HG03159 (cell line): ENCODE measurements around the gene OFD1.

ENCODE experiments used
- ATAC-seq: cut with Tn5 transposase; IDR thresholded peaks from one replicate; pipeline ENCODE4 v1.9.1; 2021; ENCODE audit warnings: mild to moderate bottlenecking, moderate library complexity; ENCODE audit not compliant: unreplicated experiment

OFD1 gene

DNA sequence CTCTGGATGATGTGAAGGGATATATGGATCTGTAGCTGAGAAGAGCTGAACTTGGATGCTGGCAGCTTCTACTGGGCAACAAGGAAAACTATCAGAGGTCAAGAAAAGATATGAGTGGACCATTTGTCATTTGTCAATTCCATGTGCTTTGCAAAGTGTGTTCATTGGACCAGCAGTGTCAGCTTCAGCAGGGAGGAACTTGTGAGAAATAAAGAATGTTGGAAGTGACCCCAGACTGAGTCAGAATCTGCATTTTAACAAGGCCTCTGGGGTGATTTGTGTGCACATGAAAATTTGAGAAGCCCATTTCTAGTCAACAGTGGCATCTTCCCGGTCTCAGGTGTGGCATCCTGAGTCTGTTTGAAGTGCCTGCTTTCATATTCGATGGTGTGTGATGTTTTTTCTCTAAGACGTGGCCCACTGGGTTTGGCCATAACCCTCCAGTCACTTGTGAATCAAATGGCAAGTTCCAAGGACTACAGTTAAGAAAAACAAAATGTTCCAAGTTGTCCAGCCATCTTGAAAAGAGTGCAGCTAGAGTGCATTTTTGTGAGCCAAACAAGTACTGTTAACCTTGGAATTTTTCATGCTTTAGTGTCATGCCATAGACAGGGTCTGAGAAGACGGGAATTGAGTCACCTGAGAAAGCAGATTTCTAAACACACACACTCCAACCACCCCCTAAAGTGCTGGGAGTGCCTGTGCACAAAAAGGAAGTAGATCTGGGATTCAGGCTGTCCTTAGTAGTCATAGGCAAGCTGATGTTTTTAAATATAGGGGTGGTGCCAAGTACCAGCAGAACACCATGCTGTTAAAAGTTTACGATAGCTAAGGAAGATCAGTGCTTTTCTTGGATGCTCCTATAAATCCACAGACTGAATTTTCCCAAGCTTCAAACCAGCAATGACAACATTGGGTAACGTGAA is 55.9 kb downstream of the OFD1 start:
- no peak for ATAC-seq

DNA sequence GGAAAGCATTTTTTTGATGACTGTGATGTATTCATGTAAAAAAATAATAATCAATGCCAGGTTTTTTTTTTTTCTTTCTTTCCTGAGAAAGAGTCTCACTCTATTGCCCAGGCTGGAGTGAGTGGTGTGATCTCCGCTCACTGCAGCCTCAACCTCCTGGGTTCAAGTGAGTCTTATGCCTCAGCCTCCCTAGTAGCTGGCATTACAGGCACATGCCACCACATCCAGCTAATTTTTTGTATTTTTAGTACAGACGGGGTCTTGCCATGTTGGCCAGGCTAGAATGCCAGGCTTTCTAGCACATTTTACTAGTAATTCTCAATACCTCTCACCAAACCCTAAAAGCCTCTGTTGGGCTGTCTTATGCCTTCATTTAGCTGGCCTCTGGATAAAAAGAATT is 56.6 kb downstream of the OFD1 start:
- ATAC-seq, result no peak

GRCh38 chrX:13791559-13791958 is 57.0 kb downstream of the OFD1 start:
- ATAC-seq, result no peak

- no peak for ATAC-seq
These were observed 59.3 kb downstream of the OFD1 start for GRCh38 chrX:13793897-13794296.

DNA sequence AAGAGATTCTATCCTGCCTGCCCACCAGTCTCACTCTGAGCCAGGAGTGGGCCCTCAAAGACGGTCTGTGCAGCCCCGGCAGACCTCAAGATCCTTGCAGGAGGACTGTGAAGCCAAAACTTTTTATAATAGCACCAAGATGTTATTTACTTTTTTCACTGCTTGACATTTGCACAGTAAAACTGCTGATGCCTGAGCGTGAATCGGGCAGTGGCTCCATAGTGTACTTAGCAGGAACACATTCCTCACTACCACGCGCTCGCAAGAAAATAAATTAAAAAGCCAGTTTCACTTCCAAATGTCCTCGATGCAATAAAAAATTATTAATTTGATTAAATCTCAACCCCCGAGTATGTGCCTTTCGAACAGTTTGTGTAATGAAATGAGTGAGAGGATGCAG is 59.9 kb downstream of the OFD1 start:
- no peak for ATAC-seq

GRCh38 chrX:13797512-13797911 is 63.0 kb downstream of the OFD1 start:
- no peak for ATAC-seq

- no peak for ATAC-seq
These were observed 63.6 kb downstream of the OFD1 start for GRCh38 chrX:13798184-13798583.

DNA sequence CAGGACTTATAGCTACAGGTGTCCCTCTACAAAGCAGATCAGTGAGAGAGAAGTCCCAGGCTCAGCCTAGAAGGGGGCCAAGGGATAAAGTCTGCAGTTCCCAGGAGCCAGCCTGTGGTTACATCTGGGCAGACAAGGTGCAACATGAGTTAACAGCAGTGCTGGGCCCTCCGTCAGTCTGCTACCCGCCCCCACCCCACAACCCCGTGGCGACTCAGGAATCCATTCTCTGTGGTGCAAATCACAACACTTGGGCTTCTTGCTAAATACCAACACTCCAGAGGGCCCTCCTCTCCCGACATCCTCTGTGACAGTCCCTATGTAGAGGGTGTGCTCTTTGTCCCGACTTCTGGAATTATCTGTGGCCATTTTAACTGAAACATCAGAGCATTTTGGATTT is 68.6 kb downstream of the OFD1 start:
- no peak for ATAC-seq

DNA sequence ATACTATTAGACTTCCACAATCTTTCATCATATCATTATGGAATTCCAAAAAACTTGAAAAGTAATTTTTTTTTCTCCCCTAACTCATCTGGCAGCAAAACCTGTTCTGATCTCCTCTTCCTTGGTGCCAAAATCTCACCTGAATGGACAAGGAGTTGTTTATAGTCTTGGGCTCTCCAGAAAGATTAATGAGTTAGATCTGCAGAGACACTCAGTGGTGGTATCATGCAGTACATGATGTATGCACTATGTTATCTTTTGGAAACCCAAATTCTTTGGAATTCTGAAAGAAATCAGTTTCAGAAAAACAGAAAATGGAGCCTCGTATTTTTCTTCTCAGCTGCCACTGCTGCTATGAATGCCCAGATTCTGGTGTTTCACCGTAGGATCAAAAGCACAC is 70.7 kb downstream of the OFD1 start:
- no peak for ATAC-seq

GRCh38 chrX:13808293-13808692 is 73.7 kb downstream of the OFD1 start:
- no peak for ATAC-seq

DNA sequence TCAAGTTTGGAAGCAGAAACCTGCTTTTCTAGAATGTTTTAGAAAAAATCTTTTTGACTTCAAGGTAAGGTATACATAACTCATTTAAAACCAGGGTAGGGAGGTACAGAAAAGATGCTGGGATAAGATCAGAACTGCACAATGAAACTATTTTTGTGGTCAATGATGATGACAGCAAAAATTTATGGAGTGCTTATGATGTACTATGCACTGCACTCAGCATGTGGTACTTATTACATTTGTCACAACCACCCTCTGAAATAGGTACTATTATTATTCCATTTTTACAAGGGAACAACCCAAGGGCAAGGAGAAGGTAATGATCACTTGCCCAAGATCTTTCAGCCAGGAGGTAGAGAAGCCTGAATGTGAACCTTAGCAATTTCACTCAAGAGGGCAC is 74.3 kb downstream of the OFD1 start:
- no peak for ATAC-seq

DNA sequence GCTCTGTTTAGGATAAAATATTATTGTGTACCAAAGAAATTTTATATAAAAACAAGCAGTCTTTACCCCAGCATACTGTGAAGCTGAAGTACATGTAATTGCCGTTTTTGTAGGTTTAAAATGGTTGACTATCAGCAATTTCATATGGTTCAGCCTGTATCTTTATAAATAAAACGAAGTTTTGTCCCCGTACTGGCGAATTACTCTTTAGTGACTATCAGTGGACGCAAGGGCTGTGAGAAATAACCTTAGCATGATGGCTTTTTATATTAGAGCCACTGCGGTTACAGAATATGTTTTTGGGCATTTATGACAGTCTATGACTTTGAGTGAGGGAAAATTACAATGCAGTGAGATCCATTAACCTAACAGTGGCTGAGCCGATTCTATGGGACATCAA is 81.1 kb downstream of the OFD1 start:
- ATAC-seq, result no peak

- no peak for ATAC-seq
These were observed 81.6 kb downstream of the OFD1 start for GRCh38 chrX:13816176-13816575.

- no peak for ATAC-seq
These were observed 82.4 kb downstream of the OFD1 start, which contains the start of gene GPM6B for GRCh38 chrX:13816643-13817627. GPM6B (minus strand) TSS chrX:13817093; CDS start chrX:13816904, 189 bp downstream.
